ENCODE results near the gene NES. TPM values are rescaled to one million over a fixed set of nuclear protein-coding genes. Genes with fewer than 3 reads are reported as not detected.

Gene NES
- total and polyA plus RNA-seq, 2 of the 8 experiments (the other 6 are each of a cell fraction or from before 2014, with no cell fraction given), result 13.3 to 135 TPM

- TF ChIP-seq HDAC2 (IDR thresholded peaks at IDR 0.05; ENCODE audit: borderline replicate concordance in 1 of 2, low read depth in 2 of 2, low read length in 2 of 2), result no peak
- no peak for TF ChIP-seq CBX8 (IDR thresholded peaks at IDR 0.05; ENCODE audit: borderline replicate concordance, low read depth, low read length)
- no peak for TF ChIP-seq TAF7 (optimal IDR thresholded peaks at IDR 0.05; ENCODE audit: borderline replicate concordance, low read depth, low read length)
- no peak for TF ChIP-seq MAX (IDR thresholded peaks at IDR 0.05)
- no peak for TF ChIP-seq POLR2A (IDR thresholded peaks at IDR 0.05; ENCODE audit: control extremely low read depth in 1 of 2, low read depth in 2 of 2, low read length in 2 of 2)
- TF ChIP-seq SIN3A (conservative IDR thresholded peaks at IDR 0.05 in 1 of 2, IDR thresholded peaks at IDR 0.05 in 1 of 2; ENCODE audit: low read depth in 1 of 2, low read length in 2 of 2), result no peak
- TF ChIP-seq CTBP2 (IDR thresholded peaks at IDR 0.05; ENCODE audit: borderline replicate concordance, insufficient read depth, insufficient read length, low read length), result no peak
- no peak; the same call in 1 of the 2 replicates for TF ChIP-seq POLR2AphosphoS5 (IDR thresholded peaks at IDR 0.05; ENCODE audit: low read depth, low read length)
- TF ChIP-seq E2F6 (IDR thresholded peaks at IDR 0.05), result no peak
- TF ChIP-seq KDM1A (IDR thresholded peaks at IDR 0.05; ENCODE audit: borderline replicate concordance, low read length), result no peak
Measured at GRCh38 chr1:156660752-156661112, 16.5 kb downstream of the NES start (continued).
